Breast epithelium (tissue), 3 donors: ENCODE results near the gene MYH10.

Source experiments
- CTCF ChIP-seq, 3 donors: fragments of 450-650 bp; IDR thresholded peaks; one replicate each; pipeline ENCODE4 v1.5.1; 2016 to 2017; ENCODE audit warnings: antibody characterized with exemption in 3 of 3, mild to moderate bottlenecking in 3 of 3, moderate library complexity in 3 of 3
- POLR2A ChIP-seq: fragments of 450-650 bp; IDR thresholded peaks from one replicate; pipeline ENCODE4 v1.6.1; 2016; ENCODE audit warnings: antibody characterized with exemption, mild to moderate bottlenecking, moderate library complexity
- POLR2AphosphoS5 ChIP-seq, 3 donors: sonication (generic); formaldehyde crosslinking; IDR thresholded peaks; one replicate each; pipeline ENCODE4 v1.6.1; 2017; ENCODE audit warnings: antibody characterized with exemption in 3 of 3

GRCh38 chr17:8473451-8474192, 156.9 kb downstream of the MYH10 start:
- TF ChIP-seq CTCF (IDR thresholded peaks at IDR 0.05) (no peak), POLR2A (no peak), POLR2AphosphoS5 (IDR thresholded peaks at IDR 0.05) (no peak)
